ENCODE data around the gene ZBTB40.

ZBTB40 gene

GRCh38 chr1:22562584-22563583 is 111.2 kb downstream of the ZBTB40 start, which contains the start of gene EPHA8:
TSS of gene EPHA8 (plus strand) at chr1:22563489. CDS start at chr1:22563636, 147 bp downstream.
- no peak for DNase-seq (ENCODE audit: low read depth)

GRCh38 chr1:22563671-22564602 is 112.3 kb downstream of the ZBTB40 start:
- DNase-seq (ENCODE audit: low read depth), result no peak

- DNase-seq (ENCODE audit: low read depth), result no peak
Observed at GRCh38 chr1:22566161-22566560, 114.5 kb downstream of the ZBTB40 start.

GRCh38 chr1:22567197-22567596 is 115.5 kb downstream of the ZBTB40 start:
- DNase-seq (ENCODE audit: low read depth), result no peak

- DNase-seq (ENCODE audit: low read depth), result no peak
Observed at GRCh38 chr1:22567994-22568393, 116.3 kb downstream of the ZBTB40 start.

- no peak for DNase-seq (ENCODE audit: low read depth)
Observed at GRCh38 chr1:22569269-22569668, 117.6 kb downstream of the ZBTB40 start.

GRCh38 chr1:22570140-22570909 is 118.7 kb downstream of the ZBTB40 start:
- no peak for DNase-seq (ENCODE audit: low read depth)

- DNase-seq (ENCODE audit: low read depth), result no peak
Observed at GRCh38 chr1:22572818-22573217, 121.2 kb downstream of the ZBTB40 start.

GRCh38 chr1:22573237-22573636 is 121.6 kb downstream of the ZBTB40 start:
- no peak for DNase-seq (ENCODE audit: low read depth)

- DNase-seq (ENCODE audit: low read depth), result no peak
Observed at GRCh38 chr1:22575532-22576149, 124.0 kb downstream of the ZBTB40 start.

GRCh38 chr1:22576150-22576544 is 124.5 kb downstream of the ZBTB40 start:
- no peak for DNase-seq (ENCODE audit: low read depth)

- DNase-seq (ENCODE audit: low read depth), result no peak
Observed at GRCh38 chr1:22576617-22577016, 125.0 kb downstream of the ZBTB40 start.

GRCh38 chr1:22578732-22579361 is 127.2 kb downstream of the ZBTB40 start:
- DNase-seq (ENCODE audit: low read depth), result no peak

- DNase-seq (ENCODE audit: low read depth), result no peak
Observed at GRCh38 chr1:22579541-22580155, 128.0 kb downstream of the ZBTB40 start.

All from activated T-helper 1 cell treated with Interleukin-2 at 50 U/mL for 16 hours (primary cell).